Lower leg skin (tissue), 4 donors: ENCODE results near the gene GSTT4. TPM values are rescaled to one million over a fixed set of nuclear protein-coding genes. Genes with fewer than 3 reads are reported as not detected.
"Not testable (repeated sequence)": the region's sequence is repeated elsewhere in the genome, so short reads cannot be mapped to it uniquely, and the experiment has no call there.

Source experiments
- DNase-seq, 2 donors: peaks; one replicate each; pipeline ENCODE4 v3.0.0-alpha.2; 2019; ENCODE audit warnings: low spot score in 2 of 2
- H3K4me3 ChIP-seq: fragments of 200-600 bp; sonication (generic); 2 replicates; pipeline ENCODE4 v1.5.1; 2017; ENCODE audit warnings: mild to moderate bottlenecking, low read depth; ENCODE audit not compliant: poor library complexity, severe bottlenecking
- CTCF ChIP-seq, 3 donors: fragments of 450-650 bp; IDR thresholded peaks; one replicate each; pipeline ENCODE4 v1.5.1; 2016; ENCODE audit warnings: antibody characterized with exemption in 3 of 3, mild to moderate bottlenecking in 3 of 3, moderate library complexity in 2 of 3
- POLR2A ChIP-seq, 2 donors: fragments of 450-650 bp; IDR thresholded peaks; one replicate each; pipeline ENCODE4 v1.6.1; 2016 to 2017; ENCODE audit warnings: antibody characterized with exemption in 2 of 2, mild to moderate bottlenecking in 1 of 2, moderate library complexity in 1 of 2
- WGBS, 2 donors: methylation state at CpG; one replicate each; pipeline ENCODE4 v1.1.5; 2018; 5-methylcytosine and 5-hydroxymethylcytosine counted together
- intact Hi-C: fragments of 100-400 bp; cut with DNase I; formaldehyde crosslinking; loops from one replicate; pipeline ENCODE4 v1.15.0; 2023; ENCODE audit warnings: low total_unique reads
- total RNA-seq, 4 donors: library from RNA; depleted of rRNA; stranded (reverse); fragments of >200 nt; gene quantifications; one replicate each; pipeline ENCODE4 v1.1.0, GENCODE V29; 2016

GSTT4 gene
- total RNA-seq, 4 donors from 2014 or later = not detected

- H3K4me3 ChIP-seq = no peak overlapping the region
- 89 to 95% methylated on average over 5 of the region's 5 CpGs for WGBS, 2 donors
- peak in 1 of 2 donors; percentile 72 for DNase-seq
- intact Hi-C loops = no loop called here
- no peak for TF ChIP-seq POLR2A (IDR thresholded peaks at IDR 0.05)
- no peak for TF ChIP-seq CTCF (IDR thresholded peaks at IDR 0.05)
These were observed 44.0 kb upstream of the GSTT4 start for GRCh38 chr22:24049211-24049610.

- 85 to 93% methylated on average over 5 of the region's 5 CpGs for WGBS, 2 donors
- peak in 1 of 2 donors; percentile 17 for DNase-seq
- H3K4me3 ChIP-seq = no peak overlapping the region
- intact Hi-C loops = no loop called here
- no peak for TF ChIP-seq POLR2A (IDR thresholded peaks at IDR 0.05)
- no peak for TF ChIP-seq CTCF (IDR thresholded peaks at IDR 0.05)
These were observed 40.8 kb upstream of the GSTT4 start for GRCh38 chr22:24046024-24046423.

- peak in 1 of 2 donors; percentile 50 for DNase-seq
- 82 to 87% methylated on average over 4 of the region's 4 CpGs for WGBS, 2 donors
- TF ChIP-seq CTCF (IDR thresholded peaks at IDR 0.05) (no peak), POLR2A (IDR thresholded peaks at IDR 0.05) (no peak)
- intact Hi-C loops = no loop called here
- H3K4me3 ChIP-seq = no peak overlapping the region
These were observed 38.7 kb upstream of the GSTT4 start for GRCh38 chr22:24043958-24044357.

- H3K4me3 ChIP-seq, intact Hi-C loops: not testable (repeated sequence)
- 86 to 92% methylated on average over 5 of the region's 5 CpGs for WGBS, 2 donors
- DNase-seq = peak in 1 of 2 donors; percentile 74
These were observed 38.2 kb upstream of the GSTT4 start for GRCh38 chr22:24043465-24043864.

- WGBS, 2 donors = 61 to 74% methylated on average over 4 of the region's 4 CpGs
- TF ChIP-seq POLR2A (IDR thresholded peaks at IDR 0.05) = no peak
- TF ChIP-seq CTCF (IDR thresholded peaks at IDR 0.05) = no peak
- DNase-seq = peak in 1 of 2 donors; percentile 37
- intact Hi-C loops = no loop called here
- H3K4me3 ChIP-seq = no peak overlapping the region
These were observed 35.7 kb upstream of the GSTT4 start for GRCh38 chr22:24040946-24041345.

GRCh38 chr22:24039046-24039445 lies 33.8 kb upstream of the GSTT4 start:
- TF ChIP-seq CTCF (IDR thresholded peaks at IDR 0.05) (no peak), POLR2A (IDR thresholded peaks at IDR 0.05) (no peak)
- H3K4me3 ChIP-seq = no peak overlapping the region
- 44 to 57% methylated on average over 6 of the region's 6 CpGs for whole genome bisulfite sequencing, 2 donors
- intact Hi-C loops = no loop called here
- no peak for DNase-seq
